ENCODE data around the gene POU6F2. TPM values are rescaled to one million over a fixed set of nuclear protein-coding genes. Genes with fewer than 3 reads are reported as not detected.

The POU6F2 gene
- total and polyA plus RNA-seq, 2 donors from 2014 or later, result 0.47 TPM; not detected in 1

- intact Hi-C loops (cut with DNase I), result no loop called here
- no peaks in the 10 kb centered on the region for H3K36me3 ChIP-seq (ENCODE audit: control insufficient read depth in 2 of 3, insufficient read depth in 3 of 3, low read length in 3 of 3)
- no peak overlapping the region for H3K4me3 ChIP-seq (ENCODE audit: low read length in 3 of 3)
- TF ChIP-seq, protein P1, sequence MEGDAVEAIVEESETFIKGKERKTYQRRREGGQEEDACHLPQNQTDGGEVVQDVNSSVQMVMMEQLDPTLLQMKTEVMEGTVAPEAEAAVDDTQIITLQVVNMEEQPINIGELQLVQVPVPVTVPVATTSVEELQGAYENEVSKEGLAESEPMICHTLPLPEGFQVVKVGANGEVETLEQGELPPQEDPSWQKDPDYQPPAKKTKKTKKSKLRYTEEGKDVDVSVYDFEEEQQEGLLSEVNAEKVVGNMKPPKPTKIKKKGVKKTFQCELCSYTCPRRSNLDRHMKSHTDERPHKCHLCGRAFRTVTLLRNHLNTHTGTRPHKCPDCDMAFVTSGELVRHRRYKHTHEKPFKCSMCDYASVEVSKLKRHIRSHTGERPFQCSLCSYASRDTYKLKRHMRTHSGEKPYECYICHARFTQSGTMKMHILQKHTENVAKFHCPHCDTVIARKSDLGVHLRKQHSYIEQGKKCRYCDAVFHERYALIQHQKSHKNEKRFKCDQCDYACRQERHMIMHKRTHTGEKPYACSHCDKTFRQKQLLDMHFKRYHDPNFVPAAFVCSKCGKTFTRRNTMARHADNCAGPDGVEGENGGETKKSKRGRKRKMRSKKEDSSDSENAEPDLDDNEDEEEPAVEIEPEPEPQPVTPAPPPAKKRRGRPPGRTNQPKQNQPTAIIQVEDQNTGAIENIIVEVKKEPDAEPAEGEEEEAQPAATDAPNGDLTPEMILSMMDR (IDR thresholded peaks at IDR 0.05; ENCODE audit: borderline replicate concordance, extremely low read depth, insufficient read depth), result no peak
- FAIRE-seq, result no peak
- no peaks in the 10 kb centered on the region for H3K4me1 ChIP-seq (ENCODE audit: control insufficient read depth in 2 of 3, insufficient read depth in 2 of 3, low read depth in 1 of 3, low read length in 3 of 3)
- peak in 2 of 5 donors; percentile 51 to 58 for DNase-seq
- no peak overlapping the region for H3K27ac ChIP-seq (ENCODE audit: low read depth in 2 of 2, low read length in 2 of 2)
- H3K27me3 ChIP-seq (ENCODE audit: control insufficient read depth, insufficient read depth, low read length), result no peaks in the 10 kb centered on the region
- no peaks in the 10 kb centered on the region for H3K9me3 ChIP-seq (ENCODE audit: control insufficient read depth in 2 of 3, insufficient read depth in 1 of 3, low read length in 3 of 3)
- H3K9ac ChIP-seq (ENCODE audit: low read length in 3 of 3), result no peak overlapping the region
Observed at GRCh38 chr7:39247576-39247975, 269.9 kb downstream of the POU6F2 start.

GRCh38 chr7:39248041-39248691 lies 270.5 kb downstream of the POU6F2 start:
- H3K36me3 ChIP-seq (ENCODE audit: control insufficient read depth in 2 of 3, insufficient read depth in 3 of 3, low read length in 3 of 3), result no peaks in the 10 kb centered on the region
- no peak overlapping the region for H3K9ac ChIP-seq (ENCODE audit: low read length in 3 of 3)
- H3K27me3 ChIP-seq (ENCODE audit: control insufficient read depth, insufficient read depth, low read length), result no peaks in the 10 kb centered on the region
- TF ChIP-seq, protein P1 (IDR thresholded peaks at IDR 0.05; ENCODE audit: borderline replicate concordance, extremely low read depth, insufficient read depth), result no peak
- no peaks in the 10 kb centered on the region for H3K9me3 ChIP-seq (ENCODE audit: control insufficient read depth in 2 of 3, insufficient read depth in 1 of 3, low read length in 3 of 3)
- H3K4me1 ChIP-seq (ENCODE audit: control insufficient read depth in 2 of 3, insufficient read depth in 2 of 3, low read depth in 1 of 3, low read length in 3 of 3), result no peaks in the 10 kb centered on the region
- peak in 2 of 5 donors; percentile 43 to 48 for DNase-seq
- intact Hi-C loops (cut with DNase I), result no loop called here
- H3K4me3 ChIP-seq (ENCODE audit: low read length in 3 of 3), result no peak overlapping the region
- H3K27ac ChIP-seq (ENCODE audit: low read depth in 2 of 2, low read length in 2 of 2), result no peak overlapping the region
- no peak for FAIRE-seq

DNA sequence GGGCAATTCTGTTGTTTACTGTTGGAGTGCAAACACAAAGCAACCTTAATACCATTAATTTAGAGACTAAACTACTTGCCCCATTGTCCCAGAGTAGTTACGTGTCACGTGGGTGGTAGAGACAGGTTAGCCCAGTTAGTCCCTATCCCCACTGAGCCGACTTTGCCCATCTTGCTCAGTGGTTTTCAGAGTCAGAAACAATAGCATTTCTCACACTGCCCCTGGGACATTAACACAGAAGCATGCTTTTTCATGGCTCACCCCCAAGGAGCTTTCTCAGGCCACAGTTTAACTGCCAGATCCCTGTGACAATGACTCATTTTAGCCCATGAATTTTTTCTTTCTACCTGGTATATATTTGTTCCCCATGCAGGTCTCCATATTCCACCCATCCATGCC lies 271.0 kb downstream of the POU6F2 start:
- Histone ChIP-seq H3K9me3 (ENCODE audit: control insufficient read depth in 2 of 3, insufficient read depth in 1 of 3, low read length in 3 of 3) (no peaks in the 10 kb centered on the region), H3K4me3 (ENCODE audit: low read length in 3 of 3) (no peak overlapping the region), H3K4me1 (ENCODE audit: control insufficient read depth in 2 of 3, insufficient read depth in 2 of 3, low read depth in 1 of 3, low read length in 3 of 3) (no peaks in the 10 kb centered on the region), H3K27ac (ENCODE audit: low read depth in 2 of 2, low read length in 2 of 2) (no peak overlapping the region), H3K36me3 (ENCODE audit: control insufficient read depth in 2 of 3, insufficient read depth in 3 of 3, low read length in 3 of 3) (no peaks in the 10 kb centered on the region), H3K27me3 (ENCODE audit: control insufficient read depth, insufficient read depth, low read length) (no peaks in the 10 kb centered on the region), H3K9ac (ENCODE audit: low read length in 3 of 3) (no peak overlapping the region)
- TF ChIP-seq, protein P1 (IDR thresholded peaks at IDR 0.05; ENCODE audit: borderline replicate concordance, extremely low read depth, insufficient read depth), result no peak
- FAIRE-seq (no peak), DNase-seq (no peak)
- intact Hi-C loops (cut with DNase I), result no loop called here

Measured in kidney (tissue), 14 donors.